Smooth muscle cell (in vitro differentiated cells): ENCODE results near the gene LARP7. TPM values are rescaled to one million over a fixed set of nuclear protein-coding genes. Genes with fewer than 3 reads are reported as not detected.

Experiments used
- DNase-seq: peaks from one replicate; lab custom pipeline; 2025; ENCODE audit not compliant: unreplicated experiment; lab: John Stamatoyannopoulos, UW
- H2AFZ ChIP-seq: fragments of 200-600 bp; sonication (generic); 2 replicates; pipeline ENCODE4 v1.6.0; 2016; ENCODE audit warnings: antibody characterized with exemption, low read depth, mild to moderate bottlenecking
- H3F3A ChIP-seq: fragments of 200-600 bp; sonication (generic); 2 replicates; pipeline ENCODE4 v1.6.0; 2017; ENCODE audit warnings: antibody characterized with exemption, low read depth
- H3K27ac ChIP-seq: fragments of 200-600 bp; sonication (generic); 2 replicates; pipeline ENCODE4 v1.5.1; 2016; ENCODE audit warnings: low read depth, mild to moderate bottlenecking
- H3K27me3 ChIP-seq: fragments of 200-600 bp; sonication (generic); 2 replicates; pipeline ENCODE4 v1.6.1; 2016; ENCODE audit warnings: low read depth, mild to moderate bottlenecking
- H3K36me3 ChIP-seq: fragments of 200-600 bp; sonication (generic); 2 replicates; pipeline ENCODE4 v1.5.1; 2016; ENCODE audit warnings: low read depth
- H3K4me1 ChIP-seq: fragments of 200-600 bp; sonication (generic); 2 replicates; pipeline ENCODE4 v1.5.1; 2016; ENCODE audit warnings: low read depth
- H3K4me2 ChIP-seq: fragments of 200-600 bp; sonication (generic); 2 replicates; pipeline ENCODE4 v1.6.0; 2016; ENCODE audit warnings: mild to moderate bottlenecking
- H3K4me3 ChIP-seq: fragments of 200-600 bp; sonication (generic); 2 replicates; pipeline ENCODE4 v1.5.1; 2016; ENCODE audit warnings: mild to moderate bottlenecking
- H3K79me2 ChIP-seq: fragments of 200-600 bp; sonication (generic); 2 replicates; pipeline ENCODE4 v1.6.0; 2016; ENCODE audit warnings: low read depth, mild to moderate bottlenecking
- H3K9ac ChIP-seq: fragments of 200-600 bp; sonication (generic); 2 replicates; pipeline ENCODE4 v1.6.0; 2016; ENCODE audit warnings: low read depth
- H3K9me3 ChIP-seq: fragments of 200-600 bp; sonication (generic); replicated peaks from 2 replicates; pipeline ENCODE4 v1.5.1; 2016; ENCODE audit warnings: low read depth
- H4K20me1 ChIP-seq: fragments of 200-600 bp; sonication (generic); 2 replicates; pipeline ENCODE4 v1.6.0; 2016; ENCODE audit warnings: low read depth
- WGBS: methylation state at CpG from one replicate; pipeline ENCODE4 v1.1.7; 2016; ENCODE audit warnings: low lambda C conversion rate; 5-methylcytosine and 5-hydroxymethylcytosine counted together
- polyA plus RNA-seq: library from polyadenylated mRNA; unstranded; fragments of >200 nt; fragmentation: Nextera tagmentation; extraction: Ambion mirVana; gene quantifications from 2 replicates; pipeline ENCODE4 v1.2.1, GENCODE V29; 2016
- total RNA-seq: library from RNA; depleted of rRNA; stranded (reverse); fragments of >200 nt; gene quantifications from 2 replicates; pipeline ENCODE4 v1.2.3, GENCODE V29; 2014
- TF ChIP-seq, protein P1 (sequence below): fragments of 200-600 bp; sonication (generic); IDR thresholded peaks from 2 replicates; pipeline ENCODE4 v1.5.1; 2017; ENCODE audit warnings: borderline replicate concordance, mild to moderate bottlenecking, antibody characterized with exemption; ENCODE audit not compliant: insufficient read depth, poor library complexity, severe bottlenecking

LARP7 gene
- total and polyA plus RNA-seq, 2 experiments from 2014 or later, result 25.2 to 29.4 TPM

DNA sequence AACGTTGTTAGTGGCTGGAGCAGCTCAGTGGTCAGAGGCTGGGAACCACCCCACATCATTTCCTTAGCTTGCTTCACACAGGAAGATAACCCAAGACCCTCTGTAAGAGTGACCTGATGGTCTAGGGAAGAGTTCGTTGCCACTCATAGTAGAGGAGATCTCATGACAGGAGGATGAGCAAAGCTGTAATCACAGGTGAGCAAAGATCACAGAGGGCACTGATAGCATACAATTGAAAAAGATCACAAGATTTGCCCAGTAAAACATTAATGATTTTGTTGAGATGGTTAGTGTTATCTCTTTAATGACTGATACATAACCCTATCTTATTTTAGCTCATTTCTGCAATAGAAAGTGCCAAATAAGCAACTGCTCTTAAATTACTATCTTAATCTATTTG is 44.1 kb downstream of the LARP7 start:
- Histone ChIP-seq H3F3A (no peaks in the 10 kb centered on the region), H3K4me1 (no peaks in the 10 kb centered on the region), H3K9ac (no peak overlapping the region), H3K27ac (no peak overlapping the region), H3K79me2 (no peaks in the 10 kb centered on the region), H3K27me3 (no peaks in the 10 kb centered on the region), H2AFZ (no peak overlapping the region), H3K36me3 (no peaks in the 10 kb centered on the region), H3K4me2 (no peak overlapping the region), H3K9me3 (no peaks in the 10 kb centered on the region), H3K4me3 (no peak overlapping the region), H4K20me1 (no peaks in the 10 kb centered on the region)
- no peak for DNase-seq
- TF ChIP-seq, protein P1, sequence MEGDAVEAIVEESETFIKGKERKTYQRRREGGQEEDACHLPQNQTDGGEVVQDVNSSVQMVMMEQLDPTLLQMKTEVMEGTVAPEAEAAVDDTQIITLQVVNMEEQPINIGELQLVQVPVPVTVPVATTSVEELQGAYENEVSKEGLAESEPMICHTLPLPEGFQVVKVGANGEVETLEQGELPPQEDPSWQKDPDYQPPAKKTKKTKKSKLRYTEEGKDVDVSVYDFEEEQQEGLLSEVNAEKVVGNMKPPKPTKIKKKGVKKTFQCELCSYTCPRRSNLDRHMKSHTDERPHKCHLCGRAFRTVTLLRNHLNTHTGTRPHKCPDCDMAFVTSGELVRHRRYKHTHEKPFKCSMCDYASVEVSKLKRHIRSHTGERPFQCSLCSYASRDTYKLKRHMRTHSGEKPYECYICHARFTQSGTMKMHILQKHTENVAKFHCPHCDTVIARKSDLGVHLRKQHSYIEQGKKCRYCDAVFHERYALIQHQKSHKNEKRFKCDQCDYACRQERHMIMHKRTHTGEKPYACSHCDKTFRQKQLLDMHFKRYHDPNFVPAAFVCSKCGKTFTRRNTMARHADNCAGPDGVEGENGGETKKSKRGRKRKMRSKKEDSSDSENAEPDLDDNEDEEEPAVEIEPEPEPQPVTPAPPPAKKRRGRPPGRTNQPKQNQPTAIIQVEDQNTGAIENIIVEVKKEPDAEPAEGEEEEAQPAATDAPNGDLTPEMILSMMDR, result no peak
- WGBS, result 78% methylated on average over 2 of the region's 2 CpGs

DNA sequence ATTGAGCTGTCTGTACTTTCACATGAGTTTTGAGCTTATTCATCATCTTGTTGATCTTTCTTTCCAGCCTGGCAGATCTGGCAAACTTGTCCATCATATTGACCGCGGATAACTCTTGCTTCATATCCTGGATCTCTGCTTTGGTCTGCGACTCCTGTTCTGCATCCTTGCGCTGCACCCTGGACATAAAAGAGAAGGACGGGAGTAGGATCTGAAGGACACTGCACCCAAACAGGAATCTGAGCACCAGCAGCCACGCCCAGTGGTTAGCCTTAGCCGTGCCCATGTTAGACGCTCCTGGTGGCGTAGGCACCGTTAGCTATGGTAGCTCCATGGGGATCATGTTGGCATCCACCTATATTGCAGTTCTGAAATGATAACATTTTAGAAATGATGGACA is 56.6 kb downstream of the LARP7 start:
- DNase-seq, result no peak
- WGBS, result 97% methylated on average over 10 of the region's 10 CpGs
- no peaks in the 10 kb centered on the region for H3K4me1 ChIP-seq

DNA sequence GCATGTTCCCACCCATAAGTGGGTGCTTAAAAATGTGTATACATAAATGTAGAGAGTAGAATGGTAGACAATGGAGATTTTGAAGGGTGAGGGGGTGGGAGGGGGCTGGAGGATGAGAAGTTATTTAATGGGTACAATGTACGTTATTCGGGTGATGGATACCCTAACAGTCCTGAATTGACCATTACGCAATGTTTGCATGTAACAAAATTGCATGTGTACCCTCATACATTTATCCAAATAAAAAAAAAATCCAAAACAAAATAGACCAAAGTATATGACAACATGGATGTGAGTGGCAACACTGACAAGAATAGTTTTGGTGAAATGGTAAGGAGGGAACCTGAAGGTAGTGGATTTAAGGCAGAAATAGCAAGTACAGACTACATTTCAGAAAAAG is 63.7 kb downstream of the LARP7 start:
- H3K4me3 ChIP-seq, result no peak overlapping the region
- no peak overlapping the region for H2AFZ ChIP-seq
- H4K20me1 ChIP-seq, result no peaks in the 10 kb centered on the region
- H3K36me3 ChIP-seq, result no peaks in the 10 kb centered on the region
- no peak overlapping the region for H3K4me2 ChIP-seq
- WGBS, result 93% methylated on average over 3 of the region's 3 CpGs
- peaks cover 5% of the 10 kb centered on the region for H3K4me1 ChIP-seq
- peaks cover 16% of the 10 kb centered on the region for H3K27me3 ChIP-seq
- H3K27ac ChIP-seq, result no peak overlapping the region
- no peak overlapping the region for H3K9ac ChIP-seq
- TF ChIP-seq, protein P1, result no peak
- H3F3A ChIP-seq, result no peaks in the 10 kb centered on the region
- H3K9me3 ChIP-seq, result no peaks in the 10 kb centered on the region
- no peaks in the 10 kb centered on the region for H3K79me2 ChIP-seq
- no peak for DNase-seq

More for the DNA sequence above, 56.6 kb downstream of the LARP7 start:
- TF ChIP-seq, protein P1, result no peak
- Histone ChIP-seq H3F3A (no peaks in the 10 kb centered on the region), H3K9me3 (no peaks in the 10 kb centered on the region), H4K20me1 (no peaks in the 10 kb centered on the region), H3K79me2 (no peaks in the 10 kb centered on the region), H3K4me3 (no peak overlapping the region), H3K27ac (no peak overlapping the region), H3K36me3 (no peaks in the 10 kb centered on the region), H3K4me2 (no peak overlapping the region), H2AFZ (no peak overlapping the region), H3K9ac (no peak overlapping the region), H3K27me3 (no peaks in the 10 kb centered on the region)

DNA sequence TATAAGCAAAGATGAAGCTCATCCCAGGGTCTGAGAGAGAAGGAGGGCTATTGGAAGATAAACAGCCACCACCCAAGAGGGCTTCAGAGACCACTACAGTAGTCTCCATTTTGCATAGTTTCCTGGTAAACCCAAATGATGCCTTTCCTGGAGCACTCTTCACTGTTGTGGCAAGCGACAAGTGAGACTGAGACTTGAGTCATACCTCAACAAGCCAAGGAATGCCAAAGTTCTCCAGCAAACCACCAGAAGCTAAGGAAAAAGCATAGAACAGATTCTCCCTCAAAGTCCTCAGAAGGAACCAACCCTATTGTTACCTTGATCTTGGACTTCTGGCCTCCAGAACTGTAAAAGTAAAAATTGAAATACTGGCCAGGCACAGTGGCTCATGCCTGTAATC is 65.9 kb downstream of the LARP7 start:
- WGBS, result 50% methylated on average over 1 of the region's 1 CpG
- H3K27me3 ChIP-seq, result peaks cover 35% of the 10 kb centered on the region
- peaks cover 10% of the 10 kb centered on the region for H3K4me1 ChIP-seq
- H3F3A ChIP-seq, result no peaks in the 10 kb centered on the region
- TF ChIP-seq, protein P1, result no peak
- H4K20me1 ChIP-seq, result no peaks in the 10 kb centered on the region
- no peak for DNase-seq
- no peak overlapping the region for H3K4me2 ChIP-seq
- H3K27ac ChIP-seq, result no peak overlapping the region
- no peaks in the 10 kb centered on the region for H3K9me3 ChIP-seq
- H3K9ac ChIP-seq, result no peak overlapping the region
- H3K36me3 ChIP-seq, result no peaks in the 10 kb centered on the region
- H3K79me2 ChIP-seq, result no peaks in the 10 kb centered on the region
- H2AFZ ChIP-seq, result no peak overlapping the region
- H3K4me3 ChIP-seq, result no peak overlapping the region
